K562 (cell line): ENCODE data around the gene ALG8. TPM values are rescaled to one million over a fixed set of nuclear protein-coding genes. Genes with fewer than 3 reads are reported as not detected.
A peak's percentile ranks its signal among the peaks of the same experiment; 100 is the strongest.

ENCODE experiments used
- CBX8 ChIP-seq: fragments of 200-600 bp; sonication (generic); IDR thresholded peaks from 2 replicates; pipeline ENCODE4 v1.6.1; 2012; ENCODE audit warnings: borderline replicate concordance, mixed run types, low read depth, mild to moderate bottlenecking, moderate library complexity, mixed read lengths, low read length, control low read depth, inconsistent platforms; ENCODE audit not compliant: poor library complexity, severe bottlenecking; ENCODE audit errors: extremely low read depth
- EP300 ChIP-seq: IDR thresholded peaks from 2 replicates; pipeline ENCODE4 v1.6.1; 2012; ENCODE audit warnings: low read length, improper control_type of control experiment
- ID3 ChIP-seq, 2 experiments: fragments of 250-450 bp in 1 of 2; fragments of 450-650 bp in 1 of 2; sonication (Bioruptor Pico) in 1 of 2; IDR thresholded peaks; 2 replicates each; pipeline versions ENCODE4 v1.6.1 to v1.8.0; 2016 to 2021; ENCODE audit warnings: mild to moderate bottlenecking in 2 of 2, moderate library complexity in 2 of 2, missing compliant biosample characterization in 1 of 2, missing genetic modification characterization in 1 of 2
- RBM34 ChIP-seq: fragments of 200-400 bp; formaldehyde crosslinking; IDR thresholded peaks from 2 replicates; pipeline ENCODE4 v1.6.1; 2018; ENCODE audit warnings: low read length, borderline replicate concordance; ENCODE audit not compliant: insufficient read depth
- ZBTB40 ChIP-seq, 2 experiments: fragments of 450-650 bp in 1 of 2; sonication (generic) in 1 of 2; formaldehyde crosslinking in 1 of 2; IDR thresholded peaks; 2 replicates each; pipeline versions ENCODE4 v1.7.1 to v1.9.0; 2016 to 2022; ENCODE audit warnings: inconsistent platforms in 1 of 2, mild to moderate bottlenecking in 1 of 2, missing genetic modification reagents in 1 of 2
- ZNF174 ChIP-seq: fragments of 250-450 bp; sonication (Bioruptor Pico); IDR thresholded peaks from 2 replicates; pipeline ENCODE4 v1.4.0; 2020; ENCODE audit warnings: mild to moderate bottlenecking
- polyA plus RNA-seq, 8 experiments: library from polyadenylated mRNA; depleted of rRNA in 4 of 8; stranded (reverse) in 5 of 8; unstranded in 3 of 8; fragments of >200 nt; fragmentation: Nextera tagmentation in 2 of 8; fragmentation: Illumina TruSeq in 1 of 8; extraction: Ambion mirVana in 2 of 8; extraction: Trizol in 1 of 8; gene quantifications; 2 replicates each; pipeline versions ENCODE4 v1.2.1 to v1.2.3, GENCODE V29; 2011 to 2014; ENCODE audit warnings: inconsistent platforms in 1 of 8, missing spikeins in 1 of 8
- total RNA-seq, 7 experiments: library from RNA; depleted of rRNA in 6 of 7; stranded (reverse); fragments of >200 nt in 6 of 7; fragmentation: Illumina TruSeq in 2 of 7; extraction: Trizol in 2 of 7; gene quantifications; 2 replicates each; pipeline versions ENCODE4 v1.2.1 to v1.2.3, GENCODE V29; 2011 to 2021; ENCODE audit warnings: low replicate concordance in 1 of 7
- TF ChIP-seq, protein P1 (sequence below): sonication (generic); formaldehyde crosslinking; IDR thresholded peaks from 2 replicates; pipeline ENCODE4 v1.9.0; 2022; ENCODE audit warnings: mild to moderate bottlenecking, missing genetic modification reagents

ALG8 gene
- total and polyA plus RNA-seq, 9 of the 15 experiments (the other 6 are each of a cell fraction or from before 2014, with no cell fraction given): 59.3 to 189 (median 106) TPM

DNA sequence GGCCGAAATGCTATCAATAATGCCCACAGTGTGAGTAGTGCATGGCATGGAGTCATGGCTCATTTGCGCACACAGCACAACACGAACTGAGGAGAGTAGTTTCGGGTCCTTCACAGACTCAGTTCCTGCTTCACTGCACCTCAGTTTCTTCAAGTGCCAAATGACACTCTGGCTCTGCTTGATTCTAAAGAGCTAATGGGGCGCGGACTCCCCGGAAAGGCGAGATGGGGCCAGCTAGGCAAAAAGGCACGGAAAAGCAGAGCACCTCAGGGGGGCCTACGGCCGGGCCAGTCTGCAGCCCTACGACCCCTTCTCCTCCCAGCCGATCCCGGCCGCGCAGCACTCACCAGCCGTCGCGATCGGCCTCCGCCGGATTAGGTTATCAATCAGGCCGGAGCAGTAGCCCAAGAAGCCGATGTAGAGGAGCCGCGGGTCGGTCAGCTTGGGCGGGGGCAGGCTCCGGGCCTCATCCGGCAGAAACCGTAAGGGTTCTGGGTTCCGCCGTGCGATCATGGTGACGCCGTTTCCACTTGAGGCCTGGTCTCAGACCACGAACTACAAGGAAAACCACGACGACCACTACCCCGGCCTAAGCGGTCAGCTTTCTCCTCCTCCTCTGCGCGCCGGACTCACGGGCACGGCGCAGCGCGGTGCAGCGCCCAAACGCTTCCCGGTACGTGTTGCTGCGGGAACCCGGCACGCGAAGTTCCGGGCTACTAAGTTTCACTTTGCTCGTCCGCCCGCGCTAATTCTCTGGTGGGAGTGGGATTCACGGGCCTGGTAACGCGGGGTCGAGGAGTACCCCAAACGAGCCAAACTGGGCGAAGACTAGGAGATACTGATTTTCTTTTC is 60.0 kb downstream of the ALG8 start, which contains the start of gene NDUFC2 (continued):
- TF ChIP-seq ZBTB40 (IDR thresholded peaks at IDR 0.05) (peak; percentile 92), ZBTB40 (CRISPR knock-in tag; IDR thresholded peaks at IDR 0.05) (no peak), RBM34 (no peak), EP300 (peak; percentile 74), CBX8 (no peak), ZNF174 (CRISPR knock-in tag) (no peak), ID3 (CRISPR knock-in tag; IDR thresholded peaks at IDR 0.05) (no peak), ID3 (tag; IDR thresholded peaks at IDR 0.05) (peak; percentile 76)
- TF ChIP-seq, protein P1, sequence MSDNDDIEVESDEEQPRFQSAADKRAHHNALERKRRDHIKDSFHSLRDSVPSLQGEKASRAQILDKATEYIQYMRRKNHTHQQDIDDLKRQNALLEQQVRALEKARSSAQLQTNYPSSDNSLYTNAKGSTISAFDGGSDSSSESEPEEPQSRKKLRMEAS (CRISPR knock-in tag): peak; percentile 51
